Esophagus muscularis mucosa (tissue), 4 donors: Measurements from ENCODE around the gene CIDEB. TPM values are rescaled to one million over a fixed set of nuclear protein-coding genes. Genes with fewer than 3 reads are reported as not detected.

Experiments used
- DNase-seq: peaks from one replicate; pipeline ENCODE4 v3.0.0-alpha.2; 2017; ENCODE audit errors: extremely low spot score
- H3K27ac ChIP-seq, 4 donors: fragments of 200-600 bp; sonication (generic); replicated peaks in 1 of 4; 1 replicate in 3 of 4; 2 replicates in 1 of 4; pipeline ENCODE4 v1.5.1; 2016 to 2019; ENCODE audit warnings: mild to moderate bottlenecking in 1 of 4
- H3K27me3 ChIP-seq, 4 donors: fragments of 200-600 bp; sonication (generic); one replicate each; pipeline versions ENCODE4 v1.5.1 to v1.6.0; 2016 to 2019
- H3K36me3 ChIP-seq, 4 donors: fragments of 200-600 bp; sonication (generic); one replicate each; pipeline ENCODE4 v1.5.1; 2016 to 2019
- H3K4me1 ChIP-seq, 4 donors: fragments of 200-600 bp; sonication (generic); one replicate each; pipeline ENCODE4 v1.5.1; 2016 to 2019
- H3K4me3 ChIP-seq, 4 donors: fragments of 200-600 bp; sonication (generic); 1 replicate in 2 of 4; 2 replicates in 2 of 4; pipeline ENCODE4 v1.5.1; 2016 to 2019; ENCODE audit warnings: mild to moderate bottlenecking in 4 of 4, moderate library complexity in 1 of 4
- H3K9me3 ChIP-seq, 4 donors: fragments of 200-600 bp; sonication (generic); 1 replicate in 3 of 4; 2 replicates in 1 of 4; pipeline ENCODE4 v1.5.1; 2016 to 2019
- EP300 ChIP-seq: sonication (generic); formaldehyde crosslinking; IDR thresholded peaks from one replicate; pipeline ENCODE4 v1.6.1; 2017; ENCODE audit warnings: antibody characterized with exemption
- POLR2A ChIP-seq: fragments of 450-650 bp; IDR thresholded peaks from one replicate; pipeline ENCODE4 v1.6.1; 2017; ENCODE audit warnings: antibody characterized with exemption, moderate library complexity, mild to moderate bottlenecking, low read depth
- POLR2AphosphoS5 ChIP-seq, 2 donors: sonication (generic); formaldehyde crosslinking; IDR thresholded peaks; one replicate each; pipeline ENCODE4 v1.6.1; 2017; ENCODE audit warnings: antibody characterized with exemption in 2 of 2
- WGBS: methylation state at CpG from one replicate; pipeline ENCODE4 v1.1.5; 2018; 5-methylcytosine and 5-hydroxymethylcytosine counted together
- intact Hi-C: fragments of 100-400 bp; cut with DNase I; formaldehyde crosslinking; loops from one replicate; pipeline ENCODE4 v1.15.1; 2023
- total RNA-seq, 4 donors: library from RNA; depleted of rRNA; stranded (reverse); fragments of >200 nt; gene quantifications; one replicate each; pipeline versions ENCODE4 v1.1.0 to v1.2.1, GENCODE V29; 2016
- TF ChIP-seq, protein P1 (sequence below), 3 experiments: fragments of 200-600 bp in 2 of 3; fragments of 450-650 bp in 1 of 3; sonication (generic) in 2 of 3; IDR thresholded peaks; one replicate each; pipeline ENCODE4 v1.5.1; 2017 to 2019; ENCODE audit warnings: antibody characterized with exemption in 3 of 3, mild to moderate bottlenecking in 2 of 3, moderate library complexity in 1 of 3

Gene CIDEB
- total RNA-seq, 4 donors from 2014 or later, result 6.6 to 12.5 (median 8.1) TPM

DNA sequence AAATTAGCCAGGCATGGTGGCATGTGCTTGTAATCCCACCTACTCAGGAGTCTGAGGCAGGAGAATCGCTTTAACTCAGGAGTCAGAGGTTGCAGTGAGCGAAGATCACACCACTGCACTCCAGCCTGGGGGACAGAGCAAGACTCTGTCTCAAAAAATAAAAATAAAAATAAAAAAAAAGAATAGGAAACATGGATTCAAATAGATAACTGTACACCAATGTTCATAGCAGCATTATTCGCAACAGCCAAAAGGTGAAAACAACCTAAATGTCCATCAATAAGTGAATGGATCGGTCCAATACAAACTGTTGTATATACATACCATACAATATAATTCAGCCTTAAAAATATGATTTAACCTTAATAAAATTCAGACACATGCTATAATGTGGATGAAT, 35.1 kb upstream of the CIDEB start:
- no peak for DNase-seq
- 80% methylated on average over 4 of the region's 4 CpGs for WGBS
- intact Hi-C loops, result no loop called here
- Histone ChIP-seq H3K27ac (no peak overlapping the region), H3K36me3 (no peaks in the 10 kb centered on the region), H3K27me3 (peaks cover 0 to 26% (median 5%) of the 10 kb centered on the region in 4 donors), H3K9me3 (no peaks in the 10 kb centered on the region), H3K4me1 (peaks cover 15 to 17% (median 15%) of the 10 kb centered on the region in 4 donors), H3K4me3 (no peak overlapping the region)
- TF ChIP-seq EP300, result no peak
- no peak for TF ChIP-seq POLR2AphosphoS5 (IDR thresholded peaks at IDR 0.05)
- TF ChIP-seq, protein P1, sequence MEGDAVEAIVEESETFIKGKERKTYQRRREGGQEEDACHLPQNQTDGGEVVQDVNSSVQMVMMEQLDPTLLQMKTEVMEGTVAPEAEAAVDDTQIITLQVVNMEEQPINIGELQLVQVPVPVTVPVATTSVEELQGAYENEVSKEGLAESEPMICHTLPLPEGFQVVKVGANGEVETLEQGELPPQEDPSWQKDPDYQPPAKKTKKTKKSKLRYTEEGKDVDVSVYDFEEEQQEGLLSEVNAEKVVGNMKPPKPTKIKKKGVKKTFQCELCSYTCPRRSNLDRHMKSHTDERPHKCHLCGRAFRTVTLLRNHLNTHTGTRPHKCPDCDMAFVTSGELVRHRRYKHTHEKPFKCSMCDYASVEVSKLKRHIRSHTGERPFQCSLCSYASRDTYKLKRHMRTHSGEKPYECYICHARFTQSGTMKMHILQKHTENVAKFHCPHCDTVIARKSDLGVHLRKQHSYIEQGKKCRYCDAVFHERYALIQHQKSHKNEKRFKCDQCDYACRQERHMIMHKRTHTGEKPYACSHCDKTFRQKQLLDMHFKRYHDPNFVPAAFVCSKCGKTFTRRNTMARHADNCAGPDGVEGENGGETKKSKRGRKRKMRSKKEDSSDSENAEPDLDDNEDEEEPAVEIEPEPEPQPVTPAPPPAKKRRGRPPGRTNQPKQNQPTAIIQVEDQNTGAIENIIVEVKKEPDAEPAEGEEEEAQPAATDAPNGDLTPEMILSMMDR (IDR thresholded peaks at IDR 0.05), result no peak

DNA sequence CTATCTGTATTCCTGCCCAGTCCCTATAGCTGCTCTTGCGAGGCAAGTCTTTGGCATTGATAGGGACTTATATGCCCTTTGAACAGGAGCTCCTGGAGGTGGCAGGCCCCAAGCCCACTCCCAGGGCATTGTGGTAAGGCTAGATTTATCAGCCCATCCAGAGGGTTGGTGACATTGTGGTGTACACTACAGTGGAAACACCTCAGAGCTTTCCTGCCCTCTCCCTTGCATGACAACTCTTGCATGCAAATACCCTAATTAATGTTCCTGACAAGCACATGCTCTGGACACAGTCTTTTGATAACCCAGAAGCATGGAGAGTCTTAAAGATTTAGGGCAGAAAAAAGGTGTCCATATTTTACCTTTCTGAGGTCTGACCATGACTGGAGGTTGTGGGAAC, 32.8 kb upstream of the CIDEB start:
- TF ChIP-seq POLR2A, result no peak
- no peak for TF ChIP-seq EP300
- TF ChIP-seq, protein P1 (IDR thresholded peaks at IDR 0.05), result no peak
- Histone ChIP-seq H3K36me3 (no peaks in the 10 kb centered on the region), H3K4me1 (peaks cover 15 to 19% (median 17%) of the 10 kb centered on the region in 4 donors), H3K4me3 (no peak overlapping the region), H3K27ac (no peak overlapping the region), H3K27me3 (peaks cover 0 to 36% (median 7%) of the 10 kb centered on the region in 4 donors), H3K9me3 (no peaks in the 10 kb centered on the region)
- intact Hi-C loops, result no loop called here
- WGBS, result 83% methylated on average over 1 of the region's 1 CpG
- no peak for DNase-seq

DNA sequence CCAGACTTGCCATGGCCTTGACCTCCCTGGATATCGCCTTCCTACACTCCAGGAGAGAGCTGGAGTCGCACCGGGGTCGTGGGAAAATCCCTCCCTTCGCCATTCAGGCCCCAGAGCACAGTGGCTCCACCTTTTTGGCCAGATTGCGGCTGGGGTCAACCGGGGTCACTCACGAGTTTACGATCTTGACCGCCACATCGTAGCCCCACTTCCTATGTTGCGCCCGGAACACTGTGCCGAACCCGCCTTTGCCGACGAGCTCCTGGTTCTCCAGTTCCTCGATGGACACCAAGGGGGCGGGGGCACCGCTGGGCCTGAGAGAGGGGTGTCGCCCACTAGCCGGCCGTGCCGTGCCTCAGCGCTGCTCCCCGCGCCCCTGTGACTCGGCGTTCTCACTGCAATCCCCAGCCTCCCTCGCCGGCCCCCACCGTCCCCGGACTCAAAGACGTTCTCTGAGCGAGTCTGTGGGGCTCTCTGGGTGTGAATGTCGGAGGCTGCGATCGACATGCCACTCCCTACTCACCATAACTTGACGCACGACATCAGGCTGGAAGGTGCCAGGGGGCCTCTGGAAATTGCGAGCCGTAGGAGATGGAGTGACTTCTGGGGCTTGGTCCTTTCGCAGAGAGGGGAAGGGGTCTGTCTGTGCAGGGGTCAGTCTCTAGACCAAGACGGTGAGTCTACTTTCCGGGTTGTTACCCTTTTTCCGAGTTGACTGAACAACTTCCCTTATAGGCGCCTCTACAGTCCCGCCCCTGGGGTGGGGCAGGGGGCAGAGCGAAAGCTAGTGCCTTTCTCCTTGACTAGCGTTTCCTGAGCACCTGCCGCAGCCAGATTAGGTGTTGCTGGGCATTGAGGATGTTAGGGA, 31.7 kb upstream of the CIDEB start, which contains the start of gene RIPK3:
TSS of gene RIPK3 (minus strand) at position 708 of the 868 bp plus-strand sequence. CDS start at position 543, 165 bp downstream.
- no peak for DNase-seq
- Histone ChIP-seq H3K4me1 (peaks cover 20 to 30% (median 26%) of the 10 kb centered on the region in 4 donors), H3K27me3 (peaks cover 0 to 41% (median 15%) of the 10 kb centered on the region in 4 donors), H3K4me3 (peak within 1 kb of the TSS; percentile 41 to 58 (median 51)), H3K9me3 (no peaks in the 10 kb centered on the region), H3K27ac (peak within 1 kb of the TSS; percentile 6 to 63 (median 51)), H3K36me3 (no peaks in the 10 kb centered on the region)
- intact Hi-C loops, result no loop called here
- WGBS, result 31% methylated on average over 44 of the region's 51 CpGs
- TF ChIP-seq POLR2A (no peak), EP300 (no peak), POLR2AphosphoS5 (IDR thresholded peaks at IDR 0.05) (no peak)
- TF ChIP-seq, protein P1 (IDR thresholded peaks at IDR 0.05), result no peak

DNA sequence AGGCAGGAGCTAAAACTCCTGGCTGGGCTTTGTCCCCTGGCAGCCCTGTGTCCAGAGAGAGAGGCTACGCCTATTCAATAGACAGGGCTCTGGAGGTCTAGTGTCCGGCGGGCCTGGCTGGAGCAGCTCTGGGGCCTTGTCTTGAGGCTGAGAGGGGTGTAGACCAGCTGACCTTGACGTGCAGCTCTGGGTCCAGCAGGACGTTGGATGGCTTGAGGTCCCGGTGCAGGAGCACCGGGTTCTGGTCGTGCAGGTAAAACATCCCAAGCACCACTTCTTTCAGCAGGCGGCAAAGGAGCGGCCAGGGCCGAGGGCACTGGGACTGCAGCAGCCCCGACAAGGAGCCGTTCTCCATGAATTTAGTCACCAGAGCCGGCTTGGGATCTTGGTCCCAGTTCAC, 31.1 kb upstream of the CIDEB start:
- H3K27ac ChIP-seq, result peak overlapping the region in 2 of 4 donors; percentile 49 to 63
- peaks cover 27 to 36% (median 33%) of the 10 kb centered on the region in 4 donors for H3K4me1 ChIP-seq
- H3K9me3 ChIP-seq, result no peaks in the 10 kb centered on the region
- intact Hi-C loops, result no loop called here
- peaks cover 0 to 48% (median 22%) of the 10 kb centered on the region in 4 donors for H3K27me3 ChIP-seq
- H3K4me3 ChIP-seq, result peak overlapping the region; percentile 41 to 58 (median 51)
- H3K36me3 ChIP-seq, result no peaks in the 10 kb centered on the region
- no peak for DNase-seq
- TF ChIP-seq, protein P1 (IDR thresholded peaks at IDR 0.05), result no peak
- no peak for TF ChIP-seq EP300
- TF ChIP-seq POLR2AphosphoS5 (IDR thresholded peaks at IDR 0.05), result no peak
- no peak for TF ChIP-seq POLR2A
- 85% methylated on average over 3 of the region's 14 CpGs for WGBS
